Activated T-cell treated with anti-CD3 and anti-CD28 coated beads, Interleukin-2, amount 50 U/mL, for 24 hours (primary cell): ENCODE data around the gene RNF14.
"Not testable (repeated sequence)": the region's sequence is repeated elsewhere in the genome, so short reads cannot be mapped to it uniquely, and the experiment has no call there.

Experiments
- DNase-seq: peaks from one replicate; pipeline ENCODE4 v3.0.0-alpha.2; 2020
- H3K27ac Mint-ChIP-seq: 2 replicates; pipeline ENCODE4 v1.8.0; 2020; ENCODE audit warnings: mild to moderate bottlenecking, mixed read lengths
- H3K27me3 Mint-ChIP-seq: 2 replicates; pipeline ENCODE4 v1.8.0; 2020; ENCODE audit warnings: mixed read lengths
- H3K36me3 Mint-ChIP-seq: 2 replicates; pipeline ENCODE4 v1.8.0; 2020; ENCODE audit warnings: low read depth, mixed read lengths
- H3K4me1 Mint-ChIP-seq: 2 replicates; pipeline ENCODE4 v1.8.0; 2020; ENCODE audit warnings: low read depth, mixed read lengths
- H3K4me3 Mint-ChIP-seq: 2 replicates; pipeline ENCODE4 v1.8.0; 2020; ENCODE audit warnings: mild to moderate bottlenecking, moderate library complexity, mixed read lengths
- H3K9me3 Mint-ChIP-seq: 2 replicates; pipeline ENCODE4 v1.8.0; 2020; ENCODE audit warnings: mixed read lengths

Gene RNF14

GRCh38 chr5:141968914-141969608 lies at the start of gene RNF14:
Gene RNF14 (plus strand): TSS chr5:141969105. CDS start chr5:141973589, 4,484 bp downstream.
- Mint-ChIP-seq H3K4me1 (peaks cover 36% of the 10 kb centered on the region), H3K4me3 (peak within 1 kb of the TSS; percentile 91), H3K27me3 (no peaks in the 10 kb centered on the region), H3K9me3 (no peaks in the 10 kb centered on the region), H3K27ac (peak within 1 kb of the TSS; percentile 94), H3K36me3 (peaks cover 39% of the 10 kb centered on the region)
- peak; percentile 95 for DNase-seq

GRCh38 chr5:141919218-141920119 lies 49.4 kb upstream of the RNF14 start:
- H3K36me3 Mint-ChIP-seq, result peaks cover 16% of the 10 kb centered on the region

DNA sequence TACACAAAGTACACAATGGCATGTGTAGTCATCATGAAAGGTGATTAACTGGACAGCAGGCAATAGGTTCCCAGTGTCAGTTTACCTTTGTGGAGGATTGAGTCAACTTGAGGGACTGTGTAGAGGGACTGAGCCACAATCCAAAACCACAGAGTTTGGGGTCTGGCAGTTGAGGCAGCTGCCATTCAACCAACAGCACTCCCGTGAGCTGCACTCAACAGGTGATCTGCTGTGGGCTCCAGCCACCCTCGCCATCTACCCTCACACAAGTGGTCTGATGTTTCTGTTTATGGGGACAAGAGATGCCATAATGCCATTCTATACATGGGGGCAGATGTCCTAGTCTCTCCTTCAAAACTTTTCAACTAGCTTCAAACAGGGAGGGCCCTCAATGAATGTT lies 48.1 kb upstream of the RNF14 start:
- Mint-ChIP-seq H3K36me3 (peaks cover 23% of the 10 kb centered on the region), H3K4me3 (no peak overlapping the region), H3K9me3 (no peaks in the 10 kb centered on the region), H3K27ac (no peak overlapping the region), H3K4me1 (peaks cover 14% of the 10 kb centered on the region), H3K27me3 (peaks cover 13% of the 10 kb centered on the region)
- DNase-seq, result no peak

More at GRCh38 chr5:141919218-141920119, 49.4 kb upstream of the RNF14 start:
- DNase-seq, result no peak
- H3K27me3 Mint-ChIP-seq, result peaks cover 26% of the 10 kb centered on the region
- H3K9me3 Mint-ChIP-seq, result no peaks in the 10 kb centered on the region
- no peak overlapping the region for H3K27ac Mint-ChIP-seq
- H3K4me1 Mint-ChIP-seq, result peaks cover 12% of the 10 kb centered on the region
- no peak overlapping the region for H3K4me3 Mint-ChIP-seq

DNA sequence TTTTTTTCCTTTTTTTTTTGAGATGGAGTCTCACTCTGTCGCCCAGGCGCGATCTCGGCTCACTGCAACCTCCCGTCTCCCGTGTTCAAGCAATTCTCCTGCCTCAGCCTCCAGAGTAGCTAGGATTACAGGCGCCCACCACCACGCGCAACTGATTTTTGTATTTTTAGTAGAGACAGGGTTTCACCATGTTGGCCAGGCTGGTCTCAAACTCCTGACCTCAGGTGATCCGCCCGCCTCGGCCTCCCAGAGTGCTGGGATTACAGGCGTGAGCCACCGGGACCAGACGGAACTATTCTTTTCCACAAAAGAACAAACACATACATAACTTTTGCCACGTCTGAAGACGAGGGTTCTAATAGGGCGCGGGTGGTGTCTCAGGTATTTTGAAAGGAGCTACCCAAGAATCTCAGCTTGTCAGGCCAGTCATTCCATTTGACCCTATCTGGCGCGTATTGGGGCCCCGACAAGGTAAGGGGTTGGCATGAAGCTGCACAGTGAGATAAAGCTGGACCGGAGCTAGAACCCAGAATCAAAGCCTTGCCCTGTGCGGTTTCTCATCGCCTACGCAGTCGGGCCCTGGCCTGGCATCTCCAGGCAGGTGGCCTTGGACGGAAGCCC lies 46.0 kb upstream of the RNF14 start:
- not testable (repeated sequence) for H3K27me3 Mint-ChIP-seq, H3K9me3 Mint-ChIP-seq, DNase-seq
- H3K36me3 Mint-ChIP-seq, result peaks cover 45% of the 10 kb centered on the region
- H3K27ac Mint-ChIP-seq, result peak overlapping the region; percentile 98
- peaks cover 23% of the 10 kb centered on the region for H3K4me1 Mint-ChIP-seq
- H3K4me3 Mint-ChIP-seq, result peak overlapping the region; percentile 84

DNA sequence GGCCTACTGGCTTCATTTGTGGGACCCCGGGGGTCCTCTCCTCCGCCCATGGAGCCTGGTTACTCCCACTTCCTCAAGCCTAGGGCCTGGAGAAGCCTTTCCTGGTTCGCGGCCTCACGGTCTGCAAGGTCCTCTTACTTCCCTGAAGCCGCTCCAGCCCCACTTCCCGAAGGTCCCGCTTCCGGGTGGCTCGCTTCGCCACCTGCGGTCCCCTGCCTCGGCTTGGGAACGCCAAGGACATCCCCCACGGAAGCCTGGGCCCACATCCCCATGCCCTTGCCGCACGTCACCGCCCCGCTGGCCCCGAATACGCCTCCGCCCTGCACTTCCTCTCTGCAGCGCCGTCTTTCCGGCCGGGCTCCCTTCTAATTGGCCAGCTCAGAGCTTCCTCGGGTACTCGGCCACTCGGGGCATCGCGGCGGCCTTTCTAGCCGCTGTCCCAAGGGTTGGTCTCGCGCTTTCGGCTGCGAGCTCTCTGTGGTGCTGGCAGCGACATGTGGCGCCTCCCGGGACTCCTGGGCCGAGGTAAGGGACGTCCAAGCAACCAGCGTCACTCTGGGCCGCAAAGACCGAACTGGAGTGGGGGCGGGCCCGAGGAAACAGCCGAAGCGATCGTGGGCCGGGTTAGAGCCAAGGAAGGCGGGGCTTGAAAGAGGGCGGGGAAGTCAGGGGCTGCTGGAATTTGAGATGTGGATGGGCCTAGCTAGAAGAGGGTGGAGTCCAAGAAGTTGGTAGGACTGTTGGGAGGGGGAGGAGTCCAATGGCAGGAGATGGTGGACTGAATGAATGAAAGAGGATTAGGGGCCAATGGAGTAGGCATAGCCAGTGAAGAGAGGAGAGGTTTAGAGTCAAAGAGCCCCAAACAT lies 45.2 kb upstream of the RNF14 start, which contains the start of gene DELE1:
Gene DELE1 (plus strand): TSS at position 424 of the 866 bp plus-strand sequence. CDS start 71 bp downstream, at position 495.
- H3K9me3 Mint-ChIP-seq, result no peaks in the 10 kb centered on the region
- H3K4me3 Mint-ChIP-seq, result peak within 1 kb of the TSS; percentile 84
- peak within 1 kb of the TSS; percentile 98 for H3K27ac Mint-ChIP-seq
- no peaks in the 10 kb centered on the region for H3K27me3 Mint-ChIP-seq
- peaks cover 23% of the 10 kb centered on the region for H3K4me1 Mint-ChIP-seq
- H3K36me3 Mint-ChIP-seq, result peaks cover 52% of the 10 kb centered on the region
- DNase-seq, result peak; percentile 96

- Mint-ChIP-seq H3K9me3 (no peaks in the 10 kb centered on the region), H3K36me3 (peaks cover 80% of the 10 kb centered on the region), H3K4me1 (peaks cover 23% of the 10 kb centered on the region), H3K4me3 (no peak overlapping the region), H3K27ac (no peak overlapping the region), H3K27me3 (no peaks in the 10 kb centered on the region)
- no peak for DNase-seq
These were observed 42.5 kb upstream of the RNF14 start for GRCh38 chr5:141926434-141926833.

DNA sequence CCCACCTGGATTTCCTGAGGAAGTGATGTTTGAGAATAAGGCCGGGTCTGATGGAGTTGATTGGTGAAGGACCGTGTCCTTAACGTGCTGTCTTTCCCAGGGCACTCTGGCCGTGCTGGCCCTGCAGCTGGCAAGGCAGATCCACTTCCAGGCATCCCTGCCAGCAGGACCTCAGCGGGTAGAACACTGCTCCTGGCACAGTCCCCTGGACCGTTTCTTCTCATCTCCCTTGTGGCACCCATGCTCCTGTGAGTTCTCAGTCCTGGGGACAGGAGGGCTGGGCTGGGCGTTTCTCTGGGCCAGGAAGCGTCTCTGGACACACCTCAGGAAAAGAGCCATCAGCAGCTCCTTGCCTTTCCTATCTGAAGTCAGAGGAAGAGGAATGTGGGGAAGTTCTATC lies 40.9 kb upstream of the RNF14 start:
- no peak overlapping the region for H3K27ac Mint-ChIP-seq
- no peak for DNase-seq
- H3K27me3 Mint-ChIP-seq, result no peaks in the 10 kb centered on the region
- peaks cover 19% of the 10 kb centered on the region for H3K4me1 Mint-ChIP-seq
- H3K36me3 Mint-ChIP-seq, result peaks cover 91% of the 10 kb centered on the region
- no peaks in the 10 kb centered on the region for H3K9me3 Mint-ChIP-seq
- H3K4me3 Mint-ChIP-seq, result no peak overlapping the region

GRCh38 chr5:141929398-141930058 lies 39.4 kb upstream of the RNF14 start:
- Mint-ChIP-seq H3K4me3 (no peak overlapping the region), H3K4me1 (peaks cover 13% of the 10 kb centered on the region), H3K27me3 (no peaks in the 10 kb centered on the region), H3K36me3 (peaks cover 89% of the 10 kb centered on the region), H3K9me3 (no peaks in the 10 kb centered on the region), H3K27ac (no peak overlapping the region)
- no peak for DNase-seq

DNA sequence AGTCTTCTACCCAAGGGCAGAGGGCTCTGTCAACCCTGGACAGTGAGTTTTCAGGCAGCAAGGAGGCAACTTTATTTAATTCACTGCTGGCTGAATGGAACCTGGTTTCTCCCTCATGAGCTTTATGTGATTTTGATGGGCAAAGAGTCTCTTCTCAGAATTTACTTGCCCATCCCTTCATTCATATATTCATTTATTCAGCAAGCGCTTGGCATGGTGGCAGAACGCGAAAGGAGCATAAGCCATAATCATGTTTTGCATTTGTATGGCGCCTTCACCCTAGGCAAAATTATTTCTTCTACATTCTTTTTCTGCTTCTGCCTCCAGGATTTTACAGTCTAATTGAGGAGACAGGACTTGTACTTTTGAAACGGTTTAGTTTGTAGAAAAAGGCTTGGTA lies 37.2 kb upstream of the RNF14 start:
- Mint-ChIP-seq H3K27me3 (no peaks in the 10 kb centered on the region), H3K4me3 (no peak overlapping the region), H3K9me3 (no peaks in the 10 kb centered on the region), H3K27ac (peak overlapping the region; percentile 55), H3K36me3 (peaks cover 91% of the 10 kb centered on the region), H3K4me1 (peaks cover 3% of the 10 kb centered on the region)
- no peak for DNase-seq

GRCh38 chr5:141933151-141933550 lies 35.8 kb upstream of the RNF14 start:
- no peaks in the 10 kb centered on the region for H3K9me3 Mint-ChIP-seq
- no peaks in the 10 kb centered on the region for H3K4me1 Mint-ChIP-seq
- H3K27ac Mint-ChIP-seq, result no peak overlapping the region
- peaks cover 86% of the 10 kb centered on the region for H3K36me3 Mint-ChIP-seq
- no peak for DNase-seq
- no peaks in the 10 kb centered on the region for H3K27me3 Mint-ChIP-seq
- no peak overlapping the region for H3K4me3 Mint-ChIP-seq

- H3K4me3 Mint-ChIP-seq, result no peak overlapping the region
- no peak overlapping the region for H3K27ac Mint-ChIP-seq
- DNase-seq, result no peak
- H3K4me1 Mint-ChIP-seq, result no peaks in the 10 kb centered on the region
- H3K36me3 Mint-ChIP-seq, result peaks cover 85% of the 10 kb centered on the region
- no peaks in the 10 kb centered on the region for H3K27me3 Mint-ChIP-seq
- no peaks in the 10 kb centered on the region for H3K9me3 Mint-ChIP-seq
These were observed 34.6 kb upstream of the RNF14 start for GRCh38 chr5:141934099-141934844.

DNA sequence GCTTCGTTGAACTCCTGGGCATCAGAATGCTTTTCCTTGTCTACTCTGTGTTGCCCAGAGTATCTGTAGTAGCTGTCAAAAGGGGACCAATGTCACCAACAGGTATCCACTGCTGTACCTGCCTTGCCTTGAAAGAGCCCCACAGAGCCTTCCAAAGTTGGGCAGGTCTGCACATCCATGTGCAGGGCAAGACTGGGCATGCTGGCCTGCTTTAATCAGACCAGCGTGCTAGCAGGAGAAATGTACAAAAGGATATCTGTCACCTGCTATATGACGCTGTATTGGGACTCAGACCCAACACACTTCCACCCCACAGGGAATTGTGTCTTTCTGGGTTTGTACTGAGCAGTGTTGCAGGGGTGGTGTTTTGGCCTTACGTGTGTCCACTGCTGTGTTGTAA lies 33.4 kb upstream of the RNF14 start:
- H3K4me3 Mint-ChIP-seq, result no peak overlapping the region
- no peak for DNase-seq
- H3K36me3 Mint-ChIP-seq, result peaks cover 84% of the 10 kb centered on the region
- H3K4me1 Mint-ChIP-seq, result peaks cover 1% of the 10 kb centered on the region
- no peaks in the 10 kb centered on the region for H3K27me3 Mint-ChIP-seq
- H3K9me3 Mint-ChIP-seq, result no peaks in the 10 kb centered on the region
- peak overlapping the region; percentile 1 for H3K27ac Mint-ChIP-seq

DNA sequence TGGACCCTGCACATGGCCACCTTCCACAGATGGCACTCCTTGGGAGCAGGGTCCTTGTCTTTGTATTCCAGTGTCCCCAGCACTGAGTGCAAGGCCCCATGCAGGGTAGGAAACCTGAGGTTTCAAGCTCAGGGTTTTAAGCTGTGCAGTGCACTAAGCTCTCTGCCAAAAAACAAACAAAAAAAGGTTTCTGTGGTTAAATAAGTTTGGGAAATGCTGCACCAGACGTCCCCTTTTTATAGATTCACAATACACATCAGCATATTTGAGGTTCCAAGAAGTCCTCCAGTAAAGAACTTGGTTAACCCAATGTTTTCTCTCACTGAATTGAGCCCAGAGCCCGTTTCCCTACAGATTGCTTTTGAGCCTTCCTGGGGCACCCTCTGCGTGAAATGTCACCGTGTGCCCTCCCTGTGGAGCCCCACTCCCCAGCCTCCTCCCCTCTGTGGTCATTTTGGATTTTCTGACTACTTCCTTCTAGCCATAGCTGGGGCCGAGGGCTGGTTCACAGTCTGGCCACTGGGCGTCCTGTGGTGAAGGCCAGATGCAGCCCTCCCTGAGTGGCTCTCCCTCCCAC lies 28.1 kb upstream of the RNF14 start:
- DNase-seq, result no peak
- Mint-ChIP-seq H3K27ac (peak overlapping the region; percentile 59), H3K4me1 (peaks cover 9% of the 10 kb centered on the region), H3K4me3 (no peak overlapping the region), H3K36me3 (peaks cover 51% of the 10 kb centered on the region), H3K9me3 (no peaks in the 10 kb centered on the region), H3K27me3 (no peaks in the 10 kb centered on the region)
